GM21367 (cell line): Measurements from ENCODE around the gene MED13L.
"Not testable (repeated sequence)": the region's sequence is repeated elsewhere in the genome, so short reads cannot be mapped to it uniquely, and the experiment has no call there.

ENCODE experiments used
- ATAC-seq: cut with Tn5 transposase; IDR thresholded peaks from one replicate; pipeline ENCODE4 v1.9.1; 2021; ENCODE audit not compliant: unreplicated experiment

Gene MED13L

DNA sequence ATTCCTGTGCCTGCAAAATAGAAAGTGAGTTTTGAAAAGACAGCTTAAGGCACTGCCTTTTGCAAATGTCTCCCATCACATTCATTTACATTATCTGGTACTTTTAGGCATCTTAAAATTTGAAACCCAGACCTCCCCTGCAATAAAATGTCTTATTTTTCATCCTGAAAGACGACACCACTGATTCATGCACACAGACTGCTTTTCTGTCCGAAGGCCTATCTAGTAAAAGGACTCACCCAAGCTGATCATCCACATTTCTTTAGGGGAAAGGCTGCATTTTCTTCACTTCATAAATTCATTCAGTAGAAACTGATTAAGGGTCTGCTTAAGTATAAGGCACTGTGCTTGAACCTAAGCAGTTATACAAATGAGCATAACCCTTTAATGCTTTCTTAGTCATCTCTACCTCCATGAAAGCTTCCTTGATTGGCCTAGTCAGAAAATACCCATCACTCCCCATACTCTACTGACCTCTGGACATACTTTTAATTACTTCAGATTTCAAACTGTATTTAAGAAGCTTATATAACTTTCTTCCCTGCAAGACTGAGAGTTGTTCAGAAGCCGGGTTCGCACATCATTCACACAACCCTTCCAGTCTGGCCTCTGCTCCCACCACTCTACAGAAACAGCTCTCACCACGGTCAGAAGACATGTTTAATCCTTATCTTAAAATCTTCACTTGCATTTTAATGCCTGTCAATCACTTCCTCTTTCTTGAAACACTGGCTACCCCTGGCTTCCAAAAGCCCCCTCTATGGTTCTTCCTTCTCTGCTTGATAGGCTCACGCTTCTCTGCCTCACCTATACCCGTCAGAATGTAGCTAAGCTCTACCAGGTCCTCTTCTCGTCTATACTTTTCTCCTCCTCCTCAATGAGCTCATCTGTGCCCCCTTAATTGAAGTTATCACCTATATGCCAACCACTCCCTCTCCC lies 288.6 kb downstream of the MED13L start:
- no peak for ATAC-seq

DNA sequence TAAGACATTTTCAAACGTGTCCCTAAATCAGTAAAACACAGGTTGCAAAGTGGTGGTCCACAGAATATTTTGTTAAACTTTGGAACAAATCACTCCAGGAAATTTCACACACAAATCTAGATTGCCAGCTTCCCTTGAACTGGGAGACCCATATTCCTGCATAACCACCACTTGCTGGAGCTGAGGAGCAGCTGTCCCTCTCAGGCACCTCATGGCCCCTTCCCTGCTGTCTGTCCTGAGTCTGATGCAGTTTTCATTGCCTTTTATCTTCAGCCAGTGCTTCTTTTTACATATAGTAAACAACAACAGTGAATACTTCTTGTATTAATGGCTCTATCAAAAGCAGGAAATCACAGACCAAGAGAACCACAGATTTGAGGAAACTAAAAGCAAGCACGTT lies 289.3 kb downstream of the MED13L start:
- no peak for ATAC-seq

DNA sequence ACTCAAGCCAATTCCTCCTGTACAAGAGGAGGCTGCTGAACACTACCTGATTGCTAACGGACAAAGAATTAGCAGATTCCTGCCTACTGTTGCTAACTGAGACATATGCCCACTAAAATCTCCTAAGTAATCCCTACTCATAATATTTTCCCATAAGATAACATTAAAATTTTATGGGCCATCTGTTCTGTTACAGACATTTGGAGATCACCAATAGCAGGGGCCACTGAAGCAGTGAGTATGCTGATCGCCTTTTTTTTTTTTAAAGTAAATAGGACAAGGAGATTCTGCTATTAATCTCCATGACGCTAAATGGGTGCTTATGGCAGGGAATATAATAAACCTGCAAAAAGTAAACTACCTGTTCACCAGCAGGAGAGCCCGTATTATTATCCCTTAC lies 292.9 kb downstream of the MED13L start:
- no peak for ATAC-seq

DNA sequence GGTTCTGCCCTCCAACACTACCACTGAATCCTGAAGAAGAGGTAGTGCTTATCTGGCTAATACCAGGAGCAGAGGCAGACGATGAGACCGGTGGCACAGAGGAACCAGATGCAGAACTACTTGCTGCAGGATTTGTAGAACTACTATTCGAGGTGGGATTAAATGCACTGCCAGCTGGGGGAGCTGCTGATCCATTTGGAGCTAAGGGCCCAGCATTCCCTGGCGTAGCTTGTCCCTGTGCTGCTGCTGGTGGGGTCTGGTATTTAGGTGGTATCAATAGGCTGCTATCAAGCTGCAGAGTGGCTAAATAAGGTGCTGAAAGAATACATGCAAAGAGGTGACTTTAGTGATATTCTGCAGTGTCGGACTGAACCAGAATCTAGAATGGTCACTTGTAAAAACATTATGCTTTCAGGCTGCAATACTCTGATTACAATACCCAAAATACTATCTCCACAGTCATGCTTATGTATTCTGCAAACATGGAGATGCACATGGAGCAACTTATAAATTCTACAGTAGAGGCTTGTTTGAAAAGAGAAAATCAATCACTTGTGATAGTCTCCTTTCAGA lies 294.2 kb downstream of the MED13L start:
- ATAC-seq: no peak

DNA sequence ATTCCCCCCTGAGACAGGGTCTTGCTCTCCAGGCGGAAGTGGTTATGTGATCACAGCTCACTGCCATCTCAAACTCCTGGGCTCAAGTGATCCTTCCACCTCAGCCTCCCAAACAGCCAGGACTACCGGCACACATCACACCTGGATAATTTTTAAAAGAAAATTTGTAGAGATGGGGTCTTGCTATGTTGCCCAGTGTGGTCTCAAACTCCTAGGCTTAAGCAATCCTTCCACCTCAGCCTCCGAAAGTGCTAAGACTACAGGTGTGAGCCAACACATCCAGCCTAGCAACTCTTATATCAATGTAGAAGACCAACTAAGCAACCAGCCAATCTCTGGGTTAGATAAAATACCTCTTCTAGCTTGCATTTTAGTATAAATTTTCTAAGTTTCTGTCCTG lies 297.2 kb downstream of the MED13L start:
- no peak for ATAC-seq

DNA sequence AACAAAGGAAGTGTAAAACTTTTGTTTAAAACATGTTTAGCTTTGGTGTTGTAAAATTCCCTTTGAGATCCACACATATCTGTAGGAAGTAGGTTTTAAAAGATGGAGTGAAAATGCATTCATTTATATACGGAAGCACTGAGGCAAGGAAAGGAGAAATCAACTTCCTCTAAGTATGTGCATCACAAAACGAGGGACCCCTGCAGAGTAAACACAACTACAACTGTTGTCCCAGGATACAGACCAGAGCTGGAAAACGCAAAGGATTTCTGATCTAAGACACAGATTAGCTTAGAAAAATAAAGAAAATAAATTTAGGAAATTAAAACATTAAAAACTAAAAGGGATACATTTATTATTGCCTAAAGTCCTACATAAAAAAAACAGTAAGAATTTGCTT lies 297.6 kb downstream of the MED13L start:
- no peak for ATAC-seq

DNA sequence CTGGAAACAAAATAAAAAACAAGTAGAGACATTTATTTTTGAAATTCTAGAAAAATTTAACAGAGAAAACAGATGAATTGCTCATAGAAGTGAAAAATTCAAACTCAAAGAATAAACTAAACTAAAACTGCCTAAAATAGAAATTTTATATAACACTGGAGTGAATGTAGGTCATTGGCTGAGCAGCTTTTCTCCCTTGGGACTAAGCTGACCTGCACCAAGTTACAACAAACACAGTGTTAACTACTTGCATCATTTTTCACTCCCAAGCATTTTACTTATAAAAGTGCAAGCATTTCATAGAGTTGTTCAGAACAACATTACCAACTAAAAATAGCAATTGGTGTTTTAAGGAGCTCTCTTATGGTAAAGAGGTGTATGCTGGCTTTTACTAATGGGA lies 298.1 kb downstream of the MED13L start:
- no peak for ATAC-seq

DNA sequence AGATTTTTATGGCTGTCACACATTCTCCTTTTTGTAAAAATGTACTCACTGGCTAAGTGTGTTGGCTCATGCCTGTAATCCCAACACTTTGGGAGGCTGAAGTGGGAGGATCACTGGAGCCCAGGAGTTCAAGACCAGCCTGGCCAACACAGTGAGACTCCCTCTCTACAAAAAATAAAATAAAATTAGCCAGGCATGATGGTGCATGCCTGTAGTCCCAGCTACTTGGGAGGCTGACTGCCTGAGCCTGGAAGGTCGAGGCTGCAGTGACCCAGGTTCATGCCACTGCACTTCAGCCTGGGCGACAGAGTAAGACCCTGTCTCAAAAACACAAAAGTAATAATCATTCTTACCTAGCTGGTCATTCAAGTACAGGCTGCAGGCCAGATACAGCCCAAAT lies 300.7 kb downstream of the MED13L start:
- ATAC-seq: not testable (repeated sequence)

DNA sequence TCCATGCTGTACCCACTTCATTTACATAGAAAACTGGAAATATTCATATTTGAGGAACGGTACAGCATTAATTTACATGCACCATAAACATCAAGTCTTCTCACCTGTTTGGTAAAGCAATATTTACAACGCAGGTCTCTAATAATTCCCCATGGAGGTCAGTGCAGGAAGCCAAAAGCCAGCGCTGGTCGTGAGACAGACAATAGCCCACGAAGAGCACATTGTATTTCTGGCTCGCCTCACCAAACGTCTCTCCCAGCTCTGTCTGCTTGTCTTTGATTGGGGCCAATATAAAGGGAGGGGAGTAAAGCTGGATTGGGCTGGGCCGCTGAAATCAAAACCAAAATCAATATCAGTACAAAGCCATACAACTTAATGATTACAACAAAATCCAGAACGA lies 302.1 kb downstream of the MED13L start:
- ATAC-seq: no peak

DNA sequence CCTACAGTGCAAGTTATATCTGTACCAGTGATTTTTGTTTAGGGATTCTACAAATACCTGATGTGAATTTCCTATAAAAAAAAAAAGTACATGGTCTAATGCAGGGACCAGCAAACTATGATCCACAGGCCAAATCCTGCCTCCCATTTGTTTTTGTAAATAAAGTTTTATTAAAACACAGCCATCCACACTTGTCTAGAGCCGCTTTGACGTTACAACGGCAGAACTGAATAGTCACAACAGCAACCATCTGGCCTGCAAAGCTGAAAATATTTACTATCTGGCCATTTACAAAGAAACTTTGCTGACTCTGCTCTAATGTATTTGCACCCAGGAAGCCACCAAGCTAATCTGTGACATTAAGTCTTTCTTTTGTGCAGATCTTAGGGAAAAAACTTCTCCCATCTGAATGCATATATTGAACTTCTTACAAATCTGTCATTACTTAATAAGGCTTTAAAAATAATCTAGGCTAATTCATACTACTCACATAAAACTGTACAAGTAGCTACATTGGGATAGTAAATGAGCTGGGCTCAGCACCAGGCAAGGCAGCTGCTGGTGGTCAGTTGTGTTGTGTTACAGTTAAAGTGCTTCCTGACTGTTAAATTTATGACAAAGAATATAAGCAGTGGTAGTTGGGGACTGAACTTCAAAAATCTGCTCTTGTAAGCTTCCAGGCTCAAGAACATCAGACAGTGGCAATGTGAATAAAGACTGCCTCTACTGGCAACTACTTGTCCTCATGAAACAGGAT lies 303.3 kb downstream of the MED13L start:
- no peak for ATAC-seq

DNA sequence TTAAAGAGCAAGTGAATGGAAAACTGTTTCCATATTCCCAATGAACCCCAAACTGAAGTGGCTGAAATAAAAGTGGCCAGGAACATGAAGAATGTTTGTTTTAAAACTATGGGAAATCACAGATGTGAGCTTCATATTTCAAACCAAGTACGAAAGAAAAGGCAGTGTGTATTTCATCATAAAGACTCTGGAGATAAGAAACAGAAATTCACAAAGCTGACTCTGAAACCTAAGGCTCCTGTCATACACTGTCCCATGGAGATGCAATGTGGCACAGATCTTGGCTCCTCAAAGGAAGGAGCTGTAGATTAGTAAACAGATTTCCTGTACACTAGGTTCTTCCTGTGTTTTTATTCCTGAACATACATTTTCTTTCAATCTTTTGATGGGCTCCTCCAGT lies 304.4 kb downstream of the MED13L start:
- ATAC-seq: no peak

DNA sequence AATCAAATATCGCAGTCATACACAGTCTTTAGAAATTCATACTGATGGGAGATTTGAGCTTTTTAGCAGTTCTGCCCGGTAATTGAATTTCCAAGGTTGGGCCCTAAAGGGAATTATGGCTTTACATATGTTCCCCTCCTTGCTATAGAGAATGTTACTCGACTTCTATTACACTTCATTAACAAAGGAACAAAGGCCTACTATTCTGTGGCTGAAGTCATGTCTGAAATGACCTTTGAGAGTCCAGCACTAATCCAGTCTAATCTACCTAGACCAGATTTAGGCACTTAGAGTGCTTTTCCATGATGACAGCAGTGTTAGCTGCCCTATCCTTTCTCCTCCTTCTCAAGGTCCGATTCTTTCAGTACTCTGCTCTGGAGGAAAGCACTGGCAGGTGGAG lies 305.3 kb downstream of the MED13L start:
- ATAC-seq: no peak

DNA sequence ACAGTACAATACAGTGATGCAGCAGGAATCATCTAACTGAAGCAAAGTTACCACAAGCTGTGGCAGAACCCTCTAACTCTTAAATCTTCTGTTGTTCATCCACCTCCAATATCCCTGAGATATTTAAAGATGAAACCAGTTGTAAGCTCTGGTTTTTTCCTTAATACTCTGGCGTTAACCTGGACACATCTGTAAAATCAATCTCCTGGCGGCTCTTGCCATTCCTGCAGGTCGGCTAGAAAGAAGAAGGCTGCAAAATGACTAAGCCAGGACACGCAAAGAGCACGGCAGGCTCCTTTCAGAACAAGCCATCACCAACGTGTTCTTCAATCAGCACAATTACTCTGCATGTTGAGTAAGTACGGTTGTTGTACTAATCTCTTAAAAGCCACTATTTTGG lies 309.3 kb downstream of the MED13L start:
- no peak for ATAC-seq

DNA sequence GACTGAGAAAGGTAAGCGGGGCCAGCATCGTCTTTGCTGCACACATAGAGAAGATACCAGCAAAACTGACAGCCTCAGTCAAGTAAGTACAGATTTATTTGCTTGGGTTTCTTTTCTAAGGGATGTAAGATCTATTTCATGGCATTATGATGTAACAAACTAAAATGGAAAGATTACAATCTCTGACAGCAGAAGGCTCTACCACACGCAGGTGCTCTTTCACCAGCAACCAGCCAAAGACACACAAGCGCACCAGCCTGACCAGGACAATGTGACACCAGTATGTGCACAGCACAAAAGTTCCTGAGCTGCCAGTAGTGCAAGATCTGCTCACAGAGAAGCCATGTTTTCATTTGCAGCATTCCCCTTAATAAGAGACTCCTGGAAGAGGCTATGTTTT lies 311.1 kb downstream of the MED13L start:
- no peak for ATAC-seq

DNA sequence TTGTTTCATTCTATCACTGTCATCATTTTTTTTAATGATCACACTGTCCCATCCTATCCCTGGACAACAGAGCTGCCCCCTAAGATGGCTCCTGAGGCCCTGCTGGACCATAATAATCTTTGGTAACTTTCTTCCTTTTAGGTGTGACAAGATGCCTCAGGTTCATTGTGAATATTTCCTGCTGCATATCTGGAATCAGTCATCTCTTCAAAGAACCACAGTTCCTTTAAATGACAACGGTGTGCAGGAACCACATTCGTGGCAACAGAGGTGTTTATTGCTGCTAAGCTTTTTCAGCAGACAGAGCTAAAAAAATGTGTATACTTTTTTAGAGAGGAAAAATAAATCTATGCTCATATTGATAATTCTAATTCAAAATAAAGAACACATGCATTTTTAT lies 312.9 kb downstream of the MED13L start:
- no peak for ATAC-seq

DNA sequence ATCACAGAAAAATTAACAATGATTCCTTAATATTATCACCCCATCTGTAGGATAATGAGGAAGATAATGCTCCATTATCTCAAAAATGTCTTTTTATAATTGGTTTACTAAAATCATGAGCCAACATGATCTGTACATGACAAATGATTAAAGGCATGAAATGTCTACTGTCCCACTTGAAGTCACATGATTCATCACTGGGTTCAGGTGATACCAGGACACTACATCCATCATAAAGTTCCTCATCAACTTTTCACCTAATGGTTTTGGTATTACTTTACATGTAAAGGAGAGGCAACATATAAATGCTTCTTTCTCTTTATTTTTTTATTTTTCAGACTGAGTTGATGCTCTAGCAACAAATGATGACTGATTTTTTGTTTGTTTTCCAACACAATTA lies 313.3 kb downstream of the MED13L start:
- ATAC-seq: no peak

DNA sequence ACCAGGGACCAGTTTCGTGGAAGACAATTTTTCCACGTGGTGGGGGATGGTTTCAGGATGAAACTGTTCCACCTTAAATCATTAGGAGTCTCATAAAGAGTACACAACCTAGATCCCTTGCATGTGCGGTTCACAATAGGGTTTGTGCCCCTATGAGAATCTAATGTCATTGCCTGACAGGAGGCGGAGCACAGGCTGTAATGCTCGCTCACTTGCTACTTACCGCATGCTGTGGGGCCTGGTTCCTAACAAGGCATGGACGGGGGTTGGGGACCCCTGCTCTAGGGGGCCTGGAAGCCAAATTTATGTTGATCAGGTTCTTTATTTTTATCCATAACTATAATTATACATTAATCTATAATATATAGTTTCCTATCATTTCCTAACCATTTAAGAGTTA lies 315.3 kb downstream of the MED13L start:
- ATAC-seq: no peak

DNA sequence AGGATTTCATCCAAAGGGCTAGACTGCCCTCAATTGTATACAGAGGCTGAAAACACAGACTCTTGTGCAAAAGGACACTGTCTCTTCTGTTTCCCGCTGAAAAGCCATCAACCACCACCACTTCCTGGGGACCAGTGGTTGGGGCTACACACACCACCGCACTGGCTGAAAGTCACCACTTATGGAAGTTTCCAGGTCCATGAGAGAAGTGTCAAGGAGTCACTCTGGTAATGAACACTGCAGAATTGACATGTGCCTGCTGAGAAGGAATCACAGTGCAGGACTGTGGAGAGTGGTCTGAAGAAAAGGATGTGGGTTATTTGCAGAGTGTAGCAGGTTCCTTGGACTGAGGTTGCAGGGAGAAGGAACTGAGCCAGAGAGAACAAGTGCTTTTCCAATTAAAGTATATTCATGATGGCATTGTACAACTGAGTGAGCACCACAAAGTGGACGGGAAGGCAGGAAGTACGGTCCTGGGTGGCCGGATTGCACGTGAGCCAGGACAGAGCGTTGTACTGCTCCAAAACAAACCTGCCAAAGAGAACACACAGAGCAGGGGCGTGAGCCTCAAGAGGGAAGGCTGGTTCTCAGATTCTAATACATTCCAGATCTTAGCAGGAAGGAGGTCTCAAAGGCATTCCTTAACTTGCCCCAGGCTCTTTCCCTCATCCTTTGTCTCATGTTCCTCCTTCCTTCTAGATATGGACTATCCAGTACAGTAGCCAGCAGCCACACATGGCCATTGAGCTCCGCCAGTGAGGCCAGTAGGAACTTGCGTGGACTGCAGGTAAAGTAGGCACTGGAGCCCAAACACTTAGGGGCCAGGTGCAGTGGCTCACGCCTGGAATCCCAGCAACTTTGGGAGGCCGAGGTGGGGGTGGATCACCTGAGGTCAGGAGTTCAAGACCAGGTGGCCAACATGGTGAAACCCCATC lies 316.4 kb downstream of the MED13L start:
- ATAC-seq: no peak

DNA sequence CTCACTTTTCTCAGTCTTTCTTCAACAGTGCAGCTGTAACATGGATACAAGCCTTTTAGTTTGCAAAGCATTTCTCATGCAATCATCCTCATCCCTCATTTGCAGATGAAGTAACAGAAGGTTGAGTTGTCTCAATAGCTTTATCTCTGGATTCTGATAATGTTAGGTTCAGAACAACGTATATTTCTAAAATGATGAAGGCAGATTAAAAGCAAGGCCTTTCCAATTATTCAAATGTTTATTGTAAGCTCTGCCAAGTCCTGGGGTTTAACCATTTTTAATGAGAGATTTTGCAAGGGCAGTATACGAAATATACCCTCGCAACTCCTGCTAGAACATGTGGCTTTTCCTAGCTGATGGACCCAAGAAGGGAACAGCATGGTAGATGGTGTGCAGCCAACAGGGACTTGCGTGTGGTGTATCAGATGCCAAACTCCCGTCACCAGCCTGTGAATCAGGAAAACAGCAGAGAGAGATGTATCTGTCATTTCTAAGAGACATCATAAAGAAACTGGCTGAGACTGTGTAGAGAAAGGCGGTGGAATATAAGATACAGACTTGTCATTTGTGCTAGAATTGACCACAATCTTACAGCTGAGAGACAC lies 319.7 kb downstream of the MED13L start:
- no peak for ATAC-seq

DNA sequence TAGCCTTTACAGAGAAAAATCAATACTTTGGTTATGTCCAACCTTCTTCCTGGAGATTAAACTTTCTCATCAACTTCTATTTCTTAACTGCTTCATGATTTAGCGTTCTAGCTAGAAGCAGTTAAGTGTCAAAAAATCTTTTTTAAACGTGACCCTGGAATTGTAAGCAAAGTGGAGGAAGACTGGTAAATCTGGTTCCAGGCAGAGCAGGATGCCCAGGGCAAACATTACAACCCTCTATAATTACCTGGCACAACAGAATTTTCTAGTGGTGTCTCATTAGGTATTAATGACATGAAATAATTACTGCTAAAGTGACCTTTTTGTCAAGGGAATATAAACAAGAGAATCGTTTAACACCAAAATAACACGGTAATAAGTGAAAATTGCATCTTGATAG lies 320.8 kb downstream of the MED13L start:
- ATAC-seq: no peak
